Omental fat pad (tissue), 4 donors: Measurements from ENCODE around the gene CTAGE1. TPM values are rescaled to one million over a fixed set of nuclear protein-coding genes. Genes with fewer than 3 reads are reported as not detected.

Experiments
- ATAC-seq: fragments of 150-250 bp; one replicate; pipeline ENCODE4 v1.9.1; 2016; ENCODE audit warnings: mild to moderate bottlenecking, moderate library complexity; ENCODE audit not compliant: low FRiP score
- DNase-seq: peaks from one replicate; pipeline ENCODE4 v3.0.0-alpha.2; 2019; ENCODE audit warnings: low spot score
- CTCF ChIP-seq, 3 donors: fragments of 450-650 bp; IDR thresholded peaks; one replicate each; pipeline ENCODE4 v1.5.1; 2016 to 2017; ENCODE audit warnings: antibody characterized with exemption in 3 of 3, mild to moderate bottlenecking in 3 of 3, moderate library complexity in 2 of 3
- total RNA-seq, 4 donors: library from RNA; depleted of rRNA; stranded (reverse); fragments of >200 nt; gene quantifications; one replicate each; pipeline ENCODE4 v1.1.0, GENCODE V29; 2016

Gene CTAGE1
- total RNA-seq, 4 donors from 2014 or later, result not detected

DNA sequence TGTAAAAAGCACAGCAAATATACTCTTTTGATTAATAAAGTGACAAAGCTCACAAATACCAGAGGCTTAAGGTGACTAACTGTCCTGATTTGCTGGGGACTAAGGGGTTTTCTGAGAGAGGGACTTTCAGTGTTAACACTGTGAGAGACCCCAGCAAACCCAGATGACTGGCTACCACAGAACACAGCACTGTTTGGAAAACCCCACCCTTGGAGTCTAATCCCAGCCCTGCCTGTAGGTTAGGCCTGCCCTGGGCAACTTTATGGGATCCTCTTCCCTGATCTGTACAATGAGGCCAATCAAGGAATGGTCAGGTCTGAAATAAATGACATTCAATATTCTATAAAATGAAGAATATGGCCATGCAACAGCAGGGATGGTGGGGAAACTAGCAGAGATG is 30.5 kb upstream of the CTAGE1 start:
- peak; percentile 73 for ATAC-seq
- TF ChIP-seq CTCF (IDR thresholded peaks at IDR 0.05), result no peak

DNA sequence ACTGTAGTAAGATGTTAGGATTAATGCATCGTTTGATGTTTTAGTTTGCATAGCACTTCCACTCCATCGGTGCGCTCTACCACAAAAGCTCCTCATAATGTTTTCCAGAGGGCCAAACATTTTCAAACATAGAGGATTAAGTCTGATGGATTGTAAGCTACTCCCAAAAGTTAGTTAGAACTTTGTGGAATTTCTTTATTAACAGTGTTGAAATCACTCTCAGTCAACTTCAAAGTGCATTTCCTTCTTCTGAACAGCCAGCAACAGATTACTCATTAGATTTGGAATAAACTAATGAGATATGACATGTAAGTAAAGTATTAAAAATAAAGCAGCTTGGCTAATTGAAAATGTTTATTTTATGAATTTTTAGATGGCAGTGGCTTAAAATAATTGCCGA is 30.1 kb upstream of the CTAGE1 start:
- no peak for TF ChIP-seq CTCF (IDR thresholded peaks at IDR 0.05)
- ATAC-seq, result peak; percentile 55
- DNase-seq, result no peak

More for the DNA sequence above, 30.5 kb upstream of the CTAGE1 start:
- no peak for DNase-seq

DNA sequence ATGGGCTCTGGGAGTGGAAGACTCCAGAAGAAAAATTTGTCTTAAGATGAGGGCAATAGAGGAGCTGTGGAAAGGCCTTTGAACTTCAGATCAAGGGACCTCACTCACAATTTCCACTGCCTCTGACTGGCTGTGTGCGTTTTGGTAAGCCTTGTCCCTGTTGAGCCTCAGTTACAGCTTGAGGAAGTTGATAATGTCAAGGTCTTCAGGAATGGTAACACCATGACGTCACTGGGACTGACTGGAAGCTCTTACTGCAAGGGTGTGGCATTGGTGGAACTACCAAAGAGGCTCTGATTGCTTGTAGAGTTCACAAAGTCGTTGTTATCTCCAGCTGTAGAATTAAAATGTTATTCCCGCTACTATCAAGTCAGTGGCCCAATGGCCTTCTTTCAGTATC is 29.2 kb upstream of the CTAGE1 start:
- DNase-seq (no peak), ATAC-seq (no peak)
- TF ChIP-seq CTCF (IDR thresholded peaks at IDR 0.05), result no peak

DNA sequence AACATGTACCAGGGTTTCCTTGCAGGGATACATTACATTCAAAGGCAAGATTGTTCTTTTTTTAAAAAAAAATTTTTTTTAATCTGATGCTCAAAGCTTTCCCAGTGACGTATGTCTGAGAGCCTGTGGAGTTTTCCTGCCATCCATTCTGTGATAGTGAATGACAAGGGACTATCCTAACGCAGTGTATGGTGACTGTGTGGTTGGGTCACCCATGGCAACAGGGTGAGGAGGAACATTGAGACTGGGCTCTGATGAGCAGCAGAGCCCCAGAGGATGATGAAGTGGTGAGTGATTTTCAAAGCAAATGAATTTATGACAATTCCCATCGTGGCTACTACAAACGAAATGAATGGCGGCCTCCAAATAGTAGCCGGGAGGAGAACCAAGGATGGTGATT is 28.6 kb upstream of the CTAGE1 start:
- no peak for TF ChIP-seq CTCF (IDR thresholded peaks at IDR 0.05)
- DNase-seq, result no peak
- no peak for ATAC-seq

- DNase-seq (no peak), ATAC-seq (no peak)
- no peak for TF ChIP-seq CTCF (IDR thresholded peaks at IDR 0.05)
Observed at GRCh38 chr18:22441638-22442037, 23.9 kb upstream of the CTAGE1 start.

GRCh38 chr18:22439447-22439846 is 21.7 kb upstream of the CTAGE1 start:
- DNase-seq, result no peak
- TF ChIP-seq CTCF (IDR thresholded peaks at IDR 0.05), result no peak
- no peak for ATAC-seq

GRCh38 chr18:22436136-22436535 is 18.4 kb upstream of the CTAGE1 start:
- TF ChIP-seq CTCF (IDR thresholded peaks at IDR 0.05), result no peak
- no peak for ATAC-seq
- DNase-seq, result no peak
